ENCODE data around the gene HLF. TPM values are rescaled to one million over a fixed set of nuclear protein-coding genes. Genes with fewer than 3 reads are reported as not detected.

The HLF gene
- total RNA-seq, 4 donors from 2014 or later = 7.7 to 14.8 (median 10.4) TPM

GRCh38 chr17:55312852-55313251, 48.1 kb downstream of the HLF start:
- Histone ChIP-seq H3K4me3 (no peak overlapping the region), H3K27me3 (no peaks in the 10 kb centered on the region), H3K9me3 (no peaks in the 10 kb centered on the region), H3K4me1 (peaks cover 0 to 3% of the 10 kb centered on the region in 2 donors), H3K36me3 (no peaks in the 10 kb centered on the region), H3K27ac (no peak overlapping the region)
- DNase-seq (no peak), ATAC-seq (no peak)
- TF ChIP-seq POLR2A (IDR thresholded peaks at IDR 0.05) (no peak), CTCF (IDR thresholded peaks at IDR 0.05 in 4 of 5, conservative IDR thresholded peaks at IDR 0.05 in 1 of 5) (no peak)
- intact Hi-C loops (cut with DNase I; ENCODE audit: low total_unique reads) = no loop called here
- in situ Hi-C loops (cut with MboI; ENCODE audit: low sequenced_read_pairs in 4 of 4) = no loop called here

- H3K9me3 ChIP-seq = no peaks in the 10 kb centered on the region
- no peak overlapping the region for H3K27ac ChIP-seq
- DNase-seq (no peak), ATAC-seq (no peak)
- no peaks in the 10 kb centered on the region for H3K36me3 ChIP-seq
- H3K4me3 ChIP-seq = no peak overlapping the region
- in situ Hi-C loops (cut with MboI; ENCODE audit: low sequenced_read_pairs in 4 of 4) = no loop called here
- TF ChIP-seq POLR2A (IDR thresholded peaks at IDR 0.05) (no peak), CTCF (IDR thresholded peaks at IDR 0.05 in 4 of 5, conservative IDR thresholded peaks at IDR 0.05 in 1 of 5) (no peak)
- intact Hi-C loops (cut with DNase I; ENCODE audit: low total_unique reads) = no loop called here
- no peaks in the 10 kb centered on the region for H3K27me3 ChIP-seq
- peaks cover 0 to 3% of the 10 kb centered on the region in 2 donors for H3K4me1 ChIP-seq
Observed at GRCh38 chr17:55314061-55314783, 49.5 kb downstream of the HLF start.

- Histone ChIP-seq H3K9me3 (no peaks in the 10 kb centered on the region), H3K4me3 (no peak overlapping the region), H3K27me3 (no peaks in the 10 kb centered on the region), H3K27ac (no peak overlapping the region), H3K36me3 (no peaks in the 10 kb centered on the region), H3K4me1 (peaks cover 2 to 4% of the 10 kb centered on the region in 2 donors)
- no peak for DNase-seq
- intact Hi-C loops (cut with DNase I; ENCODE audit: low total_unique reads) (no loop called here), in situ Hi-C loops (cut with MboI; ENCODE audit: low sequenced_read_pairs in 4 of 4) (no loop called here)
- no peak for ATAC-seq
- no peak for TF ChIP-seq POLR2A (IDR thresholded peaks at IDR 0.05)
- TF ChIP-seq CTCF (IDR thresholded peaks at IDR 0.05 in 4 of 5, conservative IDR thresholded peaks at IDR 0.05 in 1 of 5) = no peak
Observed at GRCh38 chr17:55314784-55315491, 50.2 kb downstream of the HLF start.

GRCh38 chr17:55316499-55316898, 51.7 kb downstream of the HLF start:
- peaks cover 0 to 3% of the 10 kb centered on the region in 2 donors for H3K36me3 ChIP-seq

More at GRCh38 chr17:55316499-55316898, 51.7 kb downstream of the HLF start:
- intact Hi-C loops (cut with DNase I; ENCODE audit: low total_unique reads) = no loop called here
- Histone ChIP-seq H3K4me1 (peaks cover 4 to 12% of the 10 kb centered on the region in 2 donors), H3K9me3 (no peaks in the 10 kb centered on the region), H3K4me3 (no peak overlapping the region), H3K27me3 (no peaks in the 10 kb centered on the region), H3K27ac (no peak overlapping the region)
- no peak for TF ChIP-seq POLR2A (IDR thresholded peaks at IDR 0.05)
- TF ChIP-seq CTCF (IDR thresholded peaks at IDR 0.05 in 4 of 5, conservative IDR thresholded peaks at IDR 0.05 in 1 of 5) = no peak
- DNase-seq (no peak), ATAC-seq (no peak)
- in situ Hi-C loops (cut with MboI; ENCODE audit: low sequenced_read_pairs in 4 of 4) = no loop called here

All from gastrocnemius medialis (tissue), 4 donors.